K562 (cell line): ENCODE results near the gene DMAC2.

ENCODE experiments used
- ARHGAP35 ChIP-seq: fragments of 450-650 bp; IDR thresholded peaks from 2 replicates; pipeline ENCODE4 v1.6.1; 2018; ENCODE audit not compliant: partially characterized antibody
- ASH1L ChIP-seq: fragments of 450-650 bp; IDR thresholded peaks from 2 replicates; pipeline ENCODE4 v1.6.1; 2018; ENCODE audit warnings: borderline replicate concordance, mild to moderate bottlenecking, low read depth; ENCODE audit not compliant: partially characterized antibody
- CCNT2 ChIP-seq: IDR thresholded peaks from 2 replicates; pipeline ENCODE4 v1.6.1; 2011; ENCODE audit warnings: borderline replicate concordance, low read depth, mild to moderate bottlenecking, moderate library complexity, mixed read lengths, low read length; ENCODE audit not compliant: insufficient read length; ENCODE audit errors: extremely low read depth
- CTCF ChIP-seq, 3 experiments: IDR thresholded peaks in 2 of 3; conservative IDR thresholded peaks in 1 of 3; 2 replicates each; pipeline ENCODE4 v1.5.1; 2011 to 2012; ENCODE audit warnings: low read length in 3 of 3, mild to moderate bottlenecking in 3 of 3, control low read depth in 2 of 3, improper control_type of control experiment in 1 of 3, inconsistent platforms in 1 of 3, low read depth in 1 of 3, mixed read lengths in 1 of 3, moderate library complexity in 1 of 3; ENCODE audit not compliant: insufficient read depth in 2 of 3
- HMGXB4 ChIP-seq: sonication (generic); formaldehyde crosslinking; IDR thresholded peaks from 2 replicates; pipeline ENCODE4 v1.8.1; 2023; ENCODE audit warnings: mild to moderate bottlenecking, missing genetic modification reagents
- JUND ChIP-seq, 2 experiments: IDR thresholded peaks; 2 replicates in 1 of 2; 3 replicates in 1 of 2; pipeline ENCODE4 v1.6.1; 2011; ENCODE audit warnings: borderline replicate concordance in 2 of 2, low read depth in 2 of 2, low read length in 2 of 2, improper control_type of control experiment in 1 of 2, missing biosample characterization in 1 of 2, missing genetic modification characterization in 1 of 2, missing genetic modification reagents in 1 of 2
- POLR2A ChIP-seq: fragments of 450-650 bp; conservative IDR thresholded peaks from 2 replicates; pipeline ENCODE4 v1.6.1; 2016
- RNF219 ChIP-seq: fragments of 250-450 bp; sonication (Bioruptor Pico); IDR thresholded peaks from 2 replicates; pipeline ENCODE4 v1.5.0; 2022; ENCODE audit warnings: mild to moderate bottlenecking
- SIN3A ChIP-seq, 2 experiments: fragments of 150-350 bp in 1 of 2; IDR thresholded peaks; 2 replicates each; pipeline ENCODE4 v1.6.1; 2011 to 2016; ENCODE audit warnings: borderline replicate concordance in 2 of 2, low read depth in 2 of 2, low read length in 2 of 2, mild to moderate bottlenecking in 2 of 2, moderate library complexity in 2 of 2; ENCODE audit not compliant: control insufficient read depth in 1 of 2
- ZFX ChIP-seq: sonication (generic); formaldehyde crosslinking; IDR thresholded peaks from 2 replicates; pipeline ENCODE4 v1.8.0; 2022; ENCODE audit warnings: mild to moderate bottlenecking, missing genetic modification reagents, moderate library complexity
- TF ChIP-seq, protein P1 (sequence below): fragments of 200-400 bp; formaldehyde crosslinking; IDR thresholded peaks from 2 replicates; pipeline ENCODE4 v1.6.1; 2017; ENCODE audit warnings: mild to moderate bottlenecking, low read depth, low read length, moderate library complexity
- TF ChIP-seq, protein P2 (sequence below): fragments of 450-650 bp; formaldehyde crosslinking; conservative IDR thresholded peaks from 2 replicates; pipeline ENCODE4 v1.4.0; 2022; ENCODE audit warnings: mild to moderate bottlenecking, missing genetic modification characterization

- TF ChIP-seq ZFX (CRISPR knock-in tag), result no peak
- TF ChIP-seq POLR2A, result no peak
- no peak for TF ChIP-seq SIN3A (IDR thresholded peaks at IDR 0.05; ENCODE audit: borderline replicate concordance in 2 of 2, control insufficient read depth in 1 of 2, low read depth in 2 of 2, low read length in 2 of 2)
- TF ChIP-seq CTCF (IDR thresholded peaks at IDR 0.05 in 2 of 3, conservative IDR thresholded peaks at IDR 0.05 in 1 of 3; ENCODE audit: insufficient read depth in 2 of 3, low read depth in 1 of 3, low read length in 3 of 3), result no peak
- TF ChIP-seq CCNT2, result no peak
- TF ChIP-seq ASH1L, result no peak
- no peak for TF ChIP-seq HMGXB4 (CRISPR knock-in tag)
- no peak for TF ChIP-seq ARHGAP35
- TF ChIP-seq RNF219 (CRISPR knock-in tag), result no peak
- TF ChIP-seq, protein P1, sequence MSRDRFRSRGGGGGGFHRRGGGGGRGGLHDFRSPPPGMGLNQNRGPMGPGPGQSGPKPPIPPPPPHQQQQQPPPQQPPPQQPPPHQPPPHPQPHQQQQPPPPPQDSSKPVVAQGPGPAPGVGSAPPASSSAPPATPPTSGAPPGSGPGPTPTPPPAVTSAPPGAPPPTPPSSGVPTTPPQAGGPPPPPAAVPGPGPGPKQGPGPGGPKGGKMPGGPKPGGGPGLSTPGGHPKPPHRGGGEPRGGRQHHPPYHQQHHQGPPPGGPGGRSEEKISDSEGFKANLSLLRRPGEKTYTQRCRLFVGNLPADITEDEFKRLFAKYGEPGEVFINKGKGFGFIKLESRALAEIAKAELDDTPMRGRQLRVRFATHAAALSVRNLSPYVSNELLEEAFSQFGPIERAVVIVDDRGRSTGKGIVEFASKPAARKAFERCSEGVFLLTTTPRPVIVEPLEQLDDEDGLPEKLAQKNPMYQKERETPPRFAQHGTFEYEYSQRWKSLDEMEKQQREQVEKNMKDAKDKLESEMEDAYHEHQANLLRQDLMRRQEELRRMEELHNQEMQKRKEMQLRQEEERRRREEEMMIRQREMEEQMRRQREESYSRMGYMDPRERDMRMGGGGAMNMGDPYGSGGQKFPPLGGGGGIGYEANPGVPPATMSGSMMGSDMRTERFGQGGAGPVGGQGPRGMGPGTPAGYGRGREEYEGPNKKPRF, result no peak
- TF ChIP-seq, protein P2, sequence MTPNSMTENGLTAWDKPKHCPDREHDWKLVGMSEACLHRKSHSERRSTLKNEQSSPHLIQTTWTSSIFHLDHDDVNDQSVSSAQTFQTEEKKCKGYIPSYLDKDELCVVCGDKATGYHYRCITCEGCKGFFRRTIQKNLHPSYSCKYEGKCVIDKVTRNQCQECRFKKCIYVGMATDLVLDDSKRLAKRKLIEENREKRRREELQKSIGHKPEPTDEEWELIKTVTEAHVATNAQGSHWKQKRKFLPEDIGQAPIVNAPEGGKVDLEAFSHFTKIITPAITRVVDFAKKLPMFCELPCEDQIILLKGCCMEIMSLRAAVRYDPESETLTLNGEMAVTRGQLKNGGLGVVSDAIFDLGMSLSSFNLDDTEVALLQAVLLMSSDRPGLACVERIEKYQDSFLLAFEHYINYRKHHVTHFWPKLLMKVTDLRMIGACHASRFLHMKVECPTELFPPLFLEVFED (CRISPR knock-in tag), result no peak
- no peak for TF ChIP-seq JUND (IDR thresholded peaks at IDR 0.05; ENCODE audit: borderline replicate concordance, low read depth, low read length)
- TF ChIP-seq JUND (tag; IDR thresholded peaks at IDR 0.05; ENCODE audit: borderline replicate concordance, low read depth, low read length), result no peak
These were observed 22.8 kb upstream of the DMAC2 start for GRCh38 chr19:41462497-41462896.
